GM10266 (cell line): Measurements from ENCODE around the gene PDCD2L.

Experiments used
- DNase-seq: peaks from one replicate; pipeline ENCODE4 v3.0.0; 2012; ENCODE audit errors: extremely low spot score
- TF ChIP-seq, protein P1 (sequence below): IDR thresholded peaks from 2 replicates; pipeline ENCODE4 v1.5.1; 2012; ENCODE audit warnings: mild to moderate bottlenecking, low read depth; ENCODE audit not compliant: control insufficient read depth, insufficient read depth; ENCODE audit errors: missing control alignments

Gene PDCD2L

DNA sequence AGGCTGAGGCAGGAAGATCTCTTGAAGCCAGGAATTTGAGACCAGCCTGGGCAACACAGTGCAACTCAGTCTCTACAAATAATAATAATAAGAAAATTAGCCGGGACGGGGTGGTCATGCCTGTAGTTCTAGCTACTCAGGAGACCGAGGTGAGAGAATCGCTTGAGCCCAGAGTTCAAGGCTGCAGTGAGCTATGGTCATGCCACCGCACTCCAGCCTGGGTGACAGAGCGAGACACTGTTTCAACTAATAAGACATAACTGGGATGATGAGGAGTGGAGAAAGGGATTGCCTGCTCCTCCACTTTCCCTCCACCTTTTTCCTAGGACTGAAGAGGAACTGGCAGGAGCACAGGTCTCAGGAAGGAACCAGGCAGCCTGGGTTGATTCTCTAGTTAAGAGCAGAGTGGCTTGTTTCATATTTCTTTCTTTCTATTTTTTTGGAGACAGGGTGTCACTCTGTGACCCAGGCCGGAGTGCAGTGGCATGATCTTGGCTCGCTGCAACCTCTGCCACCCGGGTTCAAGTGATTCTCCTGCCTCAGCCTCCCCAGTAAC, 43.8 kb upstream of the PDCD2L start:
- TF ChIP-seq, protein P1, sequence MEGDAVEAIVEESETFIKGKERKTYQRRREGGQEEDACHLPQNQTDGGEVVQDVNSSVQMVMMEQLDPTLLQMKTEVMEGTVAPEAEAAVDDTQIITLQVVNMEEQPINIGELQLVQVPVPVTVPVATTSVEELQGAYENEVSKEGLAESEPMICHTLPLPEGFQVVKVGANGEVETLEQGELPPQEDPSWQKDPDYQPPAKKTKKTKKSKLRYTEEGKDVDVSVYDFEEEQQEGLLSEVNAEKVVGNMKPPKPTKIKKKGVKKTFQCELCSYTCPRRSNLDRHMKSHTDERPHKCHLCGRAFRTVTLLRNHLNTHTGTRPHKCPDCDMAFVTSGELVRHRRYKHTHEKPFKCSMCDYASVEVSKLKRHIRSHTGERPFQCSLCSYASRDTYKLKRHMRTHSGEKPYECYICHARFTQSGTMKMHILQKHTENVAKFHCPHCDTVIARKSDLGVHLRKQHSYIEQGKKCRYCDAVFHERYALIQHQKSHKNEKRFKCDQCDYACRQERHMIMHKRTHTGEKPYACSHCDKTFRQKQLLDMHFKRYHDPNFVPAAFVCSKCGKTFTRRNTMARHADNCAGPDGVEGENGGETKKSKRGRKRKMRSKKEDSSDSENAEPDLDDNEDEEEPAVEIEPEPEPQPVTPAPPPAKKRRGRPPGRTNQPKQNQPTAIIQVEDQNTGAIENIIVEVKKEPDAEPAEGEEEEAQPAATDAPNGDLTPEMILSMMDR: no peak
- no peak for DNase-seq

DNA sequence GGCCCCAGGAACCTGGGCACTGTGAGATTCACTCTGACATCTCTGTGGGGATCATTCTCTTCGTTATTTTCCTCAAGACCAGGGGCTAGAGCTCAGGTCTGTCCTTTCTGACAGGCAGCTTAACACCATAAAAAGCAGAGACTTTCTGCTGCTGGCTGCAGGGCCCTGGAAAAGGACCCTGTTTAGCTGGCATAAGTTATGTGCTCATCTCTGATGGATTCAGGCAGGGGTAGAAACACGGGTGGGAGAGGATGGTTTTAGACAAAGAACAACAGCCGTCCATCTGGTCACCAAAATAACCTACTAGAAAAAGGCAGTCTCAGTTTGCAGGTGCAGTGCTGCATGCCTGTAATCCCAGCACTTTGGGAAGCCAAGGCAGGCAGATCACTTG, 41.5 kb upstream of the PDCD2L start:
- TF ChIP-seq, protein P1: no peak
- no peak for DNase-seq

DNA sequence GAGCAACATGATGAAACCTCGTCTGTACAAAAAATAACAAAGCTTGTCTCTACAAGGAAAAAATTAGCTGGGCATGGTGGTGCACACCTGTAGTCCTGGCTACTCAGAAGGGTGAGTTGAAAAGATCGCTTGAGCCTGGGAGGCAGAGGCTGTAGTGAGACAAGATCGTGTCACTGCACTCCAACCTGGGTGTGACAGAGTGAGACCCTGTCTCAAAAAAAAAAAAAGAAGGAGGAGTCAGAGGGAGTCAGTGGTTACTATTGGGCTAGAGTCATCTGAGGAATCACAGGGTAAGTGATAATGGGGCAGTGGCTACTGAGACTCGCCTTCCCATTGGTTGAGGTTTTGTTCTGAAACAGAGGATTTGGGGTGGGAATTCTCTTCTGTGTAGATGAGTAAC, 41.1 kb upstream of the PDCD2L start:
- TF ChIP-seq, protein P1: no peak
- DNase-seq: no peak

DNA sequence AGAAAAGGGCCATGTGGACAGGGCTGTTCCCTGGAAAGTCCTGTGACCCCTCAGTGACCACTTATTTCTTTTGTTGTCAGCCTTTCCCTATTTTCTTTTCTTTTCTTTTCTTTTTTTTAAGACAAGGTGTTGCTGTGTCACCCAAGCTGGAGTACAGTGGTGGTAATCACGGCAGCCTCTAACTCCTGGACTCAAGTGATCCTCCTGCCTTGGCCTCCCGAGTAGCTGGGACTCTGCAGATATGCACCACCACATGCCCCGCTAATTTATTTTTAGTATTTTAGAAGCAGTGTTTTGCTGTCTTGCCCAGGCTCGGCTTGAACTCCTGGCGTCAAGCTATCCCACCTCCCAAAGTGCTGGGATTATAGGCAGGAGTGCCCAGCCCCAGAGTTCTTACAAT, 40.3 kb upstream of the PDCD2L start:
- DNase-seq: no peak
- TF ChIP-seq, protein P1: no peak

DNA sequence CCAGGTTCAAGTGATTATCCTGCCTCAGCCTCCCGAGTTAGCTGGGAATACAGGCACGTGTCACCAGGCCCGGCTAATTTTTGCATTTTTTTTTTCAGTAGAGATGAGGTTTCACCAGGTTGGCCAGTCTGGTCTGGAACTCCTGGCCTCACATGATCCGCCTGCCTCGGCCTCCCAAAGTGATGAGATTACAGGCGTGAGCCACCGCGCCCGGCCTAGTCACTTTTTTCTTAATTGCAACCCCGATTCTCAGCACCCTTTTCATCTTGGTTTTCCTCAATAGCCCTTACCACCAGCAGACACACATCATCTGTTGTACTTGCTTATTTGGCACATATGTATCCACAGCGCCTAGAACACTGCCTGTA, 39.8 kb upstream of the PDCD2L start:
- TF ChIP-seq, protein P1: no peak
- no peak for DNase-seq

DNA sequence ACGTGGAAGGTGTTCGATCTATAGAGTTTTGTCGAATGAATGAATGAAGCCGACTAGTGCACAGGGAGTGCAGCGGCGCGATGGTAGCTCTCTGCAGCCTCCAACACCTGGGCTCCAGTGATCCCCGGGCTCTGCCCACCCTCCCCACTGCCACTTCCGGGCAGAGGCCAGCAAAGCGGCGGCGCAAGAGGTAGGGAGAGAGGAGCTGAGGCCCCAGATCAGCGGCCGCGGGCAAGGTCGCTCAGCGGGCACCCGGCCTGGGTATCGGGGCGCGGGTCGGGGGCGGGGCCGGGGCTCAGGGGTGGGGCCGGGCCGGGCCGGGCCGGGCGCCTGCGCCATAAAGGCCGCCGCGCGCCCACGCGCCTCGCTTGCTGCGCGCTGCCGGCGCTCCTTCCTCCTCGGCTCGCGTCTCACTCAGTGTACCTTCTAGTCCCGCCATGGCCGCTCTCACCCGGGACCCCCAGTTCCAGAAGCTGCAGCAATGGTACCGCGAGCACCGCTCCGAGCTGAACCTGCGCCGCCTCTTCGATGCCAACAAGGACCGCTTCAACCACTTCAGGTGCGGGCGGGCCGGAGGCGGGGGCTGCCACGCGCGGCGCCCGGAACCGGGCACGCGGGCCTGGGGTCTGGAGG, 39.3 kb upstream of the PDCD2L start, which contains the start of gene GPI:
Gene GPI (plus strand): TSS at position 367 of the 633 bp plus-strand sequence. CDS start 71 bp downstream, at position 438.
- peak; percentile 92 for DNase-seq
- TF ChIP-seq, protein P1: no peak
